ENCODE results near the gene SAMD15.
"Not testable (repeated sequence)": the region's sequence is repeated elsewhere in the genome, so short reads cannot be mapped to it uniquely, and the experiment has no call there.

SAMD15 gene

DNA sequence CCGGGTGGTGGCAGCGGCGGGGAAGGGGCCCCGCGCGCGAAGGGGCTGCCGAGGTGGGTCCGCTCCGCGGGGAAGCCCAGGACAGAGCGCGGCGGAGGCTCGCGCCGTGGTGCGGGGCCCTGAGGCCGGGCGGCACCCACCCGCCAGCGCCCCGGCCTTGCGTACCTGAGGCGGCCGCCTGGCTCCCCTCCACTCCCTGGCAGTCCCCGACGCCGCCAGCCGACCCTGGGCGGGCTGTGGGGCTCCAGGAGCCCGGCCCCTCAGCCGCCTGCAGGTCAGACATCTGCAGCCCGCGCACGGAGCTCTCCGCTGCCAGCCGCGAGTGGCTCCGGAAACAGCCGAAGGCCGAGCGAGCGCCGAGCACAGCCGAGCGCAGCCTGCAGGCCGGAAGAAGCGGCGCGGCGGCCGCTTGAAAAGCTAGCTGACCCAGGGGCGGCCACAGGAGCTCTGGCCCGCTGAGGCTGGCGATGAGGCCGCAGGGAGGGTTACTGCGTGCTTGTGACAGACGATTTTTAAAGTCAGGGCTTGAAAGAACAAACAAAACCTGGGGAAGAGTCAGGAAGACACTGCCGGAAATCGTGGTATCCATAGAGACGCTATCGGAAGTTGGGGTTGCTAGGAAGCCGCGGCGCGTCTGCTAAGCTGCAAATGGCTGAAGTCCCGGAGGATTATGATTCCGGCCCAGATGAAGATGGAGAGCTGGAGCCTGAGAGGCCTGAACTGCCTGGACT lies at the start of gene SAMD15, which contains the start of gene TMED8:
TSS of gene SAMD15 (plus strand) at position 609 of the 731 bp plus-strand sequence. CDS start at position 649, 40 bp downstream.
TSS of gene TMED8 (minus strand) at position 324 of the 731 bp plus-strand sequence. CDS start at position 283, 41 bp downstream.
- peak; percentile 9 for DNase-seq

GRCh38 chr14:77329872-77330271 lies 47.3 kb upstream of the SAMD15 start:
- no peak for DNase-seq

GRCh38 chr14:77335576-77335975 lies 41.6 kb upstream of the SAMD15 start:
- DNase-seq = no peak

DNA sequence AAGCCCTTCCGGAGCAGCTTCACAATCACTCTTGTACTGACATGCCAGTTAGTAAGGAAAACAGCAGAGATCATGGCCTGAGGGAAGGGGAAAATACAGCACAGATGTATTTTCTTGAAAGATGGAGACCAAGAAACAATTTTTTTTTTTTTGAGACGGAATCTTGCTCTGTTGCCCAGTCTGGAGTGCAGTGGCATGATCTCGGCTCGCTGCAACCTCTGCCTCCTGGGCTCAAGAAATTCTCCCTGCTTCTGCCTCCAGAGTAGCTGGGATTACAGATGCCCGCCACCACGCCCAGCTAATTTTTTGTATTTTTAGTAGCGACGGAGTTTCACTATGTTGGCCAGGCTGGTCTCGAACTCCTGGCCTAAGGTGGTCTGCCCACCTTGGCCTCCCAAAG lies 39.9 kb upstream of the SAMD15 start:
- DNase-seq = not testable (repeated sequence)

DNA sequence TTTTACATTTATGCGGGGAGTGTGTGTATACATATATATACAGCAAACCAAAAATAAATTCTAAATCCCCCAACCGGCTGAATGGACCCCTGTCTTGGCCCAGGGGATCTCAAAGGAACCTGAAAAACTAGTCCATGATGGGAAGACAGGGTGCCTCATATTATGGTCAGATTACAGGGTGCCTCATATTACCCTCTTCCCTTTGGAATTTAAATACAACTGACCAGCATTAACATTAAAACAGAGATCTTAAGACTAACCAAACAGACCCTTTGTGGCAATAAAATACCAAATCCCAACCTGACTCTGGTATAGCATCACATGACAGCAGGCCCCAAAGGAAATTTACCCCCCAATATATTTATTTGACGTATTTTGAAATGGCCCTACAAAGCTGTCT lies 39.3 kb upstream of the SAMD15 start:
- no peak for DNase-seq

- DNase-seq = no peak
Observed at GRCh38 chr14:77338302-77338701, 38.9 kb upstream of the SAMD15 start.

DNA sequence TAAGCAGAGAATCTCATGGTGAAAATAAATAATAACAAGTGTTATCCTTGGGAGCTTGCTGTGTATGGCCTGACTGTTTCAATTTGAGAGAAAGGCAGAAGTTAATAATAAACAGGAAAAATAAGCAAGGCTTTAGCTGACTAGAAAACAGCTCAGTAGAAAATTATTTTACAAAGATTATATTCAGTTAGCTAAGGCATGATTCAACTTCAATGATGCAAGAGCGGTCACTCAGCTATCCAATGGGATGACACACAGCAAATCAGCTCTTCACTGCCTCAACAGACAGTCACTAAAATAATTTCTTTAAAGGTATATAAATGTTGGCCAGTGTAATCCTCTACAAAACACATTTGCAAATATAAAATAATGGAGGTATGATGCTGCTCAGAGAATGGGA lies 37.8 kb upstream of the SAMD15 start:
- DNase-seq = no peak

DNA sequence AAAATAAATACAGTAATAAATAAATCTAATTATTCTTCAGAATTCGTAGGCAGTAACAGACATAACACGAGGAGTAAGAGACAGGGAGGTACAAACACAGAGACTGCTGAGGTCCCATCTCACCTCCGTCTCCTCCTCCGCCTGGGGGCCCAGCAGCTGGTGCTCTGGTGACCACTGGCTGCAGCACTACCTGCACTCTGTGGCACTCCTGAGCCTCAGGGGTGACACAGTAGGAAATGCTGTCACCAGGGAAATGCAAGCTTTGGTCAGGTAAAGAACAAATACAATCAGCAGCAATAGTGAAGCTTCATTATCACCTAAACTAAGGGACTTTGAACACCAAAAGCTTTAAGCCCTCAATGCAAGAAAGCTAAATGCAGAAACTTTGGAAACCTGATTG lies 36.8 kb upstream of the SAMD15 start:
- no peak for DNase-seq

- DNase-seq = no peak
Observed at GRCh38 chr14:77342726-77343397, 34.3 kb upstream of the SAMD15 start.

DNA sequence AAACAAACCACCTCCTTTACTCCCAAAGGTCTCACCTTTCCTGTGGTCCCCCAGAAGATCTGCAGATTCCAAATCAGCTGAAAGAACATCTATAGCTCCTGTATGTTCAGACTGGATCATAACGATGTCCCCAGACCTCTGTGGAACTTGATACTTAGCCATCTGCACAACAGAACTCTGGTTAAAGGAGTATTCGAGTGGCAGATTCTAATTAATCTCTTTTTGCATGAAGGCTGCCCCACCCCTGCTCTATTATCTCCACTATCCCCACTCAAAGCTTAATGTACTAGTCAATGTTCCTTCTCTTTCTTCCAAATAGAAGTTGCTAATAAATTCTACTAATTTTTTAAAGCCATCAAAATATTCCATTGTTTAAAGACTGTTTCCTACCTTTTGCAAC lies 33.5 kb upstream of the SAMD15 start:
- no peak for DNase-seq

GRCh38 chr14:77344377-77344996 lies 32.7 kb upstream of the SAMD15 start:
- no peak for DNase-seq

GRCh38 chr14:77346495-77346894 lies 30.7 kb upstream of the SAMD15 start:
- no peak for DNase-seq

- no peak for DNase-seq
Observed at GRCh38 chr14:77347751-77348150, 29.4 kb upstream of the SAMD15 start.

DNA sequence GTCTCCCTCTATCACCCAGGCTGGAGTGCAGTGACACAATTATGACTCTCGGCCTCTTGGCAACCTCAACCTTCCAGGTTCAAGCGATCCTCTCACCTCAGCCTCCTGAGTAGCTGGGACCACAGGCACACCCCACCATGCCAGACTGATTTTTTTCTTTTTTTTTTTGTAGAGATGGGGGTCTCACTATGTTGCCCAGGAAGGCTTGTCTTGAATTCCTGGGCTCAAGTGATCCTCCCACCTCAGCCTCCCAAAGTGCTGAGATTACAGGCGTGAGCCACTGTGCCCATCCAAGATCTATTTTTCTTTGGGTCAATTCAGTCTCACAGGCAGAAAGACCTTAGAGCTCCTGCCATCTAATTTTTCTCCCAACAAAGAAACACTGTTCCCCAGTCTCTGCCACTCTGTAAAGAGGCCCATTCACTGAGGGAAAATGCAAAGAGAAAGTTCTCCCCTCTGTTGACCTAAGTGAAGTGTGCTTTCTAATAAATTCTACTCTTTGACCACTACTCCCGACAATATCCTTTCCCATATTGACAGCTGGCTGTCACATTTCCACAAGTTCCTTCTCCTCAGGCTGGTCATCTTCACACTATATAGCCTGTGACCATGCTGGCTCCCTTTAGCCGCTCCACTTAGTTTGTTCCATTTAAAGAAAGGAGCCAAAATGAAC lies 23.6 kb upstream of the SAMD15 start:
- no peak for DNase-seq

DNA sequence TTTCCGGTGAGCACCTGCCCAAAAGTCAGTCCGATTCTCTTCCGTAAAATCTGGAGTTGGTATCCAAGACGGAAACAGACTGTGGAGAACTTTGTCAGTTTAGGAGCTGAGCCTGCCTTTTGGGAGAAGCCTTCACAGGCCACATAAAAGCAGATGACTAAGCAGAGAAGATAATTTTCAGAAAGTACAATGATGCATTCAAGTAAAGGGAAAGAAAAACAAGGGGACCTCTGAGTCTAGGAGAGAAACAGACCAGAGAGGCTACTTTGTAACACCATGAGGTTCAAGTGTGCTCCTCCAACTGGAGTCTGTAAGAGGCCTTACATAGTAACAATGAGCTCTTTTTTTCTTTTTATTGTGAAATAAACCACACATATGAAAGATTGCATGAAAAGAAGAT lies 21.4 kb upstream of the SAMD15 start:
- DNase-seq = no peak

- no peak for DNase-seq
Observed at GRCh38 chr14:77356899-77357298, 20.3 kb upstream of the SAMD15 start.

DNA sequence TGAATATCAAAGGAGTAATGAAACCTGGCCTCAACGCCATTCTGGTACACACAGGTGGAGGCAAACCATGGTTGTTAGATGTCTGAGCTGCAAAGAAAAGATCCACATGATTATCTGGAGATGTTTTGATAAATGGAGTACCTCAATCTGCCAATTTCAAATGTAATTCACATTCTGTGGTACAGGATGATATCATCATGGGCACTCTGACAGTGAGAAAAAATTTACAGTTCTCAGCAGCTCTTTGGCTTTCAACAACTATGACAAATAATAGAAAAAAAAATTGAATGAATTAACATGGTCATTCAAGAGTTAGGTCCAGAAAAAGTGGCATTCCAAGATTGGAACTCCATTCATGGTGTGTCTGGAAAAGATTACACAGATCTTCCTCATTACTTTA lies 17.6 kb upstream of the SAMD15 start:
- no peak for DNase-seq

GRCh38 chr14:77364146-77364545 lies 13.0 kb upstream of the SAMD15 start:
- DNase-seq = no peak

DNA sequence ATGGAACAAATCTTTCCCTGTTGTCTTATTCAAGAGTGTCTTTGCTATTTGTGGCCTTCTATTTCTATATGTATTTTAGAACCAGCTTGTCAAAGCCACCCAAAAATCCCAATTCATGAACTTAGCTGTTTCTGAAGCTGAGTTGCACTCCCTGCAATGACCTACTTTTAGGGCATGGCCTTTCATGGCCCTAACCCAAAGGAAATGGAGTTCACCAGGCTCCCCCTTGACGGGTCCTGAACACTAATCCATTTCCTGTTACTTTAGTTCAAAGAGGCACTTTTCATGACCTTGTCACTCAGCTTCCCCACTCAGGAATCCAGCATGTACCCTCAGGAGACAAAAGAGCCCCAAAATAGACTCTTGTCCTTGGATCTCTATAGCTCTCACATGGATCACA lies 7.9 kb upstream of the SAMD15 start:
- no peak for DNase-seq

DNA sequence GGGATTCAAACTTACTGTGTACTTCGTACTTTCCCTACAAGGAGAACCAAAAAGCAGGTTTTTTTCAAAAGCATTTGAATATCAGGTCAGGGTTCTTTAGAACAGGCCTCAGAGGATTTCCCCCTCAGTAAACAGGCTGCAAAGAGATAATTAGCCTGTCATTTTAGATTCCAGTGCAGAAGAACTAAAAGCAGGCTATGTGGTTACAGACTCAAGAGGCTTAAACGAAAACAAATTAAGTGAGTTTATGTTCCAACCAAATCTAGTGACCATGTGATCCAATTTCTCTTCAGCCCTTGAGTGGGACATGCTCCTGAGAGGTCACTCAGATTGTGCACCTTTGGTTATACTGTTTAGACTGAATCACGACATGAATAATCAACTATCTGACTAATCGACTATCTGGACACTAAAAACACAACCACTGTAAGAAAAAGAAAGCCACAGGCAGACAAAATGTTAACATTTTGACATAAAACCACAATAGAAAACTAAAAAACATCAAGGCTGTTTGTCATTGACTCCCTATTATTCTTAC lies 4.8 kb upstream of the SAMD15 start:
- no peak for DNase-seq

- DNase-seq = no peak
Observed at GRCh38 chr14:77375164-77375950, 1.8 kb upstream of the SAMD15 start.

Data from NCI-H1436 treated with DMSO at 0.1 percent for 48 hours (cell line).